ENCODE data around the gene FAM222B.
"Not testable (repeated sequence)": the region's sequence is repeated elsewhere in the genome, so short reads cannot be mapped to it uniquely, and the experiment has no call there.

The FAM222B gene

GRCh38 chr17:28744104-28744971 lies 98.3 kb downstream of the FAM222B start:
- peak; percentile 86 for DNase-seq

DNA sequence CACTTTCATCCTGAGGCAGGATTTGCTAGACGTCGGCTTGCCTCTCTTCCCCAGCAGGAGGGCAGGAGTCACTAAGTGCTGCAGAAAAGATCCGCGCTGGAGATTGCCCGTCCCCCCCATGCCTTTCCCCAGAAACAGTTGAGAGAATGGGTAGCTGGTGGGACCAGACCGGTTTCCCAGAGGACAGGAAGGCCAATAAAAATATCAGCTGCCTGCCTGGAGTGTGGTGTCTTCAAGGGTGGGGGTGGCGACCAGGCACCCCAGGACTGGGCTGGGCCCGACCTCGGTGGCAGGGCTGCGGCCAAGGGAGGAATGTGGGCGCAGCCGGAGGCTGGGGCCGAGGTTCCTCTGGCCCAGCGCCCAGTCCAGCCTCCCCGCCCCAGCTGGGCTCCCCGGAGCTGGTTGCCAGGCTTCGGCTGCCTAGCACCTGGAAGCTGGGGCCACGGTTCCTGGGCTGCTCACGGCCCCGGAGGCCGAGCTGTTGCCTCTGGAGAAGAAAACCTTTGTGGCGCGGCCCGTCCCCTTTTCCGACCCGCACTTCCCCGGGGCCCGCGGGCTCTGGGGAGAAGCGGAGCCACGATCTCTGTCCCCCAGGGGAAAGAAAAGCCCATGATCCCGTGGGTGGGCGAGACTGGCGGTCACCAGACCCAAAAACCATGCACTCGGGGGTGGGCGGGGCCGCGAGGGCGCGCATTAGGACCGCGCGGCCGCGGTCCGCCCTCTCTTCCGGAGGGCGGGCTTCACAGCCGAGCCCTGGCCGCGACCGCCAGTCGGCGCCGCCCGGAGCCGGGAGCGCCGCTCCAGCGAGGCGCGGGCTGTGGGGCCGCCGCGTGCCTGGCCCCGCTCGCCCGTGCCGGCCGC lies 99.1 kb downstream of the FAM222B start, which contains the start of gene TRAF4:
Gene TRAF4 (plus strand): TSS at position 769 of the 861 bp plus-strand sequence. CDS start 102 bp downstream, outside the sequence.
- peak; percentile 89 for DNase-seq

DNA sequence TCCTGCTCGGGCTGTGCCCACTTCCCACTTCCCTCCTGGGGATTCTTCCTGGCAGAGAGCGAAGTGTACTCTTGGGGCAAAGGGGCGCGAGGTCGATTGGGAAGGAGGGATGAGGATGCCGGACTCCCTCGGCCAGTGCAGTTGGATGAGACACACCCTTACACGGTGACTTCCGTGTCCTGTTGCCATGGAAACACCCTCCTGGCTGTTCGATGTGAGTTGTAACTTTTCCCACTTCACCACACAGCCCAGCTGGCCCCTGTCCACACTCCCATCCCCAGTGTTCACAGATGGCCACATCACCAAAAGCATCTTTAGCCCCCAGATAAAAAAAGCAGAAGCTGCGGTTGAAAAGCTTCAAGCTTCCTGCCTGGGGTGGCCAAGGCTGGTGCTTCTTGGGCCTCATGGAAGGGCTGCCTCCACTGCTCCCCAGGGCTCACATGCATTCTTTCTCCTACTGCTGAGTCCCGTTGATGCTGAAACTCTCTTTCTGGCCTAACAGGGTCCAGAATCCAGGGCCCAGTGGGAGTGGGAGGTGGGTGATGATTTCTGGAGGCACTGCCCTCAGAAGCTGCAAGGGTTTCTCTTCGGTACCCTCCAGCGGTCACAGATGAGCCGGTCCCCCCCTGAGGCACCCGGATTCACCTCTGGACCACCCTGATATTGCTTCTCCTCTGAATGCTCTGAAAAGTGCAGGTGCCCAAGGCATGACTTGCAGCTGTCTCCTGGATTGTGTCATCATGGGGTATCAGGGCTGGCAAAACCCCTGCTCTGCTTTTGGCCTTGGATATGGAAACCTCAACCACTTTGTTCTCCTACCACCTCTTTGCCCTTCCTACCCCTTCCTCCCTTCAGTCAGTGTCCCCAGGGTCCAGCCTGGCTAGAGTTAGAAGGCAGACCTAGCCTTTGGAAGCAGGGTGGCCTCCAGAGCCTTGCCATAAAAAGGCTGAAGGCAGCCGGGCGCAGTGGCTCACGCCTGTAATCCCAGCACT lies 100.9 kb downstream of the FAM222B start:
- no peak for DNase-seq

DNA sequence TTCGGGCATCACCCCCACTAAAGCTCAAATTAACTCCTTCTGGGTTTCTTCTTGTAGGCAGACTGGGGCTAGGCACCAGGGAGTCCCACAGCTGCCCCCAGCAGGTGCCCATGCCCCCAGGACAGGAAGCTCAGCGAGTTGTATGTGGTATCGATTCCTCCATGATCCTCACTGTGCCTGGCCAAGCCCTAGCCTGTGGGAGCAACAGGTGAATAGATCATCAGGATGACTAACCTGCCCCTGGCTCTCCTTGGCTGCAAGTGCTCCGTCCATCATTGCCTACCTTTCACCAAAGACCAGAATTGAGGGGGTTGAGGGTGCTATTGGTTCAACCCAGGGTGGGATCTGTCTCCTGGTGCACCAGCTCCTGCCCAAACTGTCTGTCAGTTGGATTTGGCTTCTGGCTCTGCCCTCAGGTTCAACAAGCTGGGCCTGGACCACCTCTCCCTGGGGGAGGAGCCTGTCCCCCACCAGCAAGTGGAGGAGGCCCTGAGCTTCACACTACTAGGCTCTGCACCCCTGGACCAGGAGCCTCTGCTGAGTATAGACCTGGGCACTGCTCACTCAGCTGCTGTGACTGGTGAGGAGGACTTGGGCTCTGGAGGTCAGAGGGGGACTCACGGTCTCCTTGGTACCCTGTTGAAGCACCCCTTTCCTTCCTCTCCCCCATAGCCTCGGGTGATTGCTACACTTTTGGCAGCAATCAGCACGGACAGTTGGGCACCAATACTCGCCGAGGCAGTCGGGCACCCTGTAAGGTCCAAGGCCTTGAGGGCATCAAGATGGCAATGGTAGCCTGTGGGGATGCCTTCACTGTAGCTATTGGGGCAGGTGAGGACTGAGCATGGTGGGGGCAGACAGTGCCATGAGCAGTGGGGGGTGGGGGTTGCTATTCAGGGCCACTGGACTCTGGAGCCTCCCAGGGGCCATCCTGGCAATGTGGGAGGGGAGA lies 101.9 kb downstream of the FAM222B start:
- no peak for DNase-seq

DNA sequence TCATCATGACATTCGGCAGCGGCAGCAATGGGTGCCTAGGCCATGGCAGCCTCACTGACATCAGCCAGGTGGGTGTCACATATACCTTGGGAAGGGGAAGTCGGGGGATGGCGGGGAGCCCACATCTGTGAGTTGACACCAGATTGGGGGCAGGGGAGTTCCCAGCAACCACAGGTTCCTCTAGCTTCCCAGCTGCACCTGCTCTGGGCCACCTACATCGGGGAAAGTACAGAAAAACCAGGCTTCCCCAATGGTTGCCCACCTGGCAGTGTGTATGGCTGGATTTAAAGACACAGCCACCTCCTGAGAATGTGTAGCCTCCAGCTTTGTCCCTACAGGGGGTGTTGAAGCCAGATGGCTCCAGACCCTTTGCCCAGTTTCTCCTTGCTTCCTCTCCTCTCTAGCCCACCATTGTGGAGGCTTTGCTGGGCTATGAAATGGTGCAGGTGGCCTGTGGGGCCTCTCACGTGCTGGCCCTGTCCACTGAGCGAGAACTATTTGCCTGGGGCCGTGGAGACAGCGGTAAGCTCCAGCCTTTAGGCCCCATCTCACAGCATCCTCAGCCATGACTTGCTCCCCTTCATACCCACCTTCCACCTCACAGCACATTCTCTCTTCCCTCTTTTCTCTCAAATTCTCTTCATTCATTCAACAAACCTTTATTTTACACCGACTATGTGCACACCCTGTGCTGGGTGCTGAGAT lies 103.8 kb downstream of the FAM222B start:
- DNase-seq, result no peak

GRCh38 chr17:28737770-28738679 lies 104.6 kb downstream of the FAM222B start:
- DNase-seq, result no peak

GRCh38 chr17:28737316-28737715 lies 105.3 kb downstream of the FAM222B start:
- DNase-seq, result no peak

DNA sequence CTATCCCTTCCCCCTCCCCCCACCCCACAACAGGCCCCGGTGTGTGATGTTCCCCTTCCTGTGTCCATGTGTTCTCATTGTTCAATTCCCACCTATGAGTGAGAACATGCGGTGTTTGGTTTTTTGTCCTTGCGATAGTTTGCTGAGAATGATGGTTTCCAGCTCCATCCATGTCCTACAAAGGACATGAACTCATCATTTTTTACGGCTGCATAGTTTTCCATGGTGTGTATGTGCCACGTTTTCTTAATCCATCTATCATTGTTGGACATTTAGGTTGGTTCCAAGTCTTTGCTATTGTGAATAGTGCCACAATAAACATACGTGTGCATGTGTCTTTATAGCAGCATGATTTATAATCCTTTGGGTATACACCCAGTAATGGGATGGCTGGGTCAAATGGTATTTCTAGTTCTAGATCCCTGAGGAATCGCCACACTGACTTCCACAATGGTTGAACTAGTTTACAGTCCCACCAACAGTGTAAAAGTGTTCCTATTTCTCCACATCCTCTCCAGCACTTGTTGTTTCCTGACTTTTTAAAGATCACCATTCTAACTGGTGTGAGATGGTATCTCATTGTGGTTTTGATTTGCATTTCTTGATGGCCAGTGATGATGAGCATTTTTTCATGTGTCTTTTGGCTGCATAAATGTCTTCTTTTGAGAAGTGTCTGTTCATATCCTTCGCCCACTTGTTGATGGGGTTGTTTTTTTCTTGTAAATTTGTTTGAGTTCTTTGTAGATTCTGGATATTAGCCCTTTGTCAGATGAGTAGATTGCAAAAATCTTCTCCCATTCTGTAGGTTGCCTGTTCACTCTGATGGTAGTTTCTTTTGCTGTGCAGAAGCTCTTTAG lies 106.4 kb downstream of the FAM222B start:
- DNase-seq, result not testable (repeated sequence)

DNA sequence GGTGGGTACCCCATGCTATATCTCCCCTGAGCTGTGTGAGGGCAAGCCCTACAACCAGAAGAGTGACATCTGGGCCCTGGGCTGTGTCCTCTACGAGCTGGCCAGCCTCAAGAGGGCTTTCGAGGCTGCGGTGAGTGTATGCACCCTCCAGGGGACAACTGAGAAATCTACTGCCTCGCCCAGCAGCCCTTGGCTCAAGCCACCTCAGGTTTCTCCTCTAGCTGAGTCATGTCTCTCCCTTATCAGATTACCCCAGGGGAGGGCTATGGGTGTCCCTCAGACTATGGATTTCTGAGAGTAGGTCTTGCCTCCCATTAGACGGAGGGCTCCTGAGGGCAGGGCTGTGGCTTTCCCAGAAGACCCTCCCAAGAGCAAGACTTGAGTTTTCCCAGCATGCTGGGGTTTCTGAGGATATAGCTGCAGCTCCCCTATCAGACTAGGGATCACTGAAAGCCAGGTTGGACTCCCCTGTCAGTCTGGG lies 107.3 kb downstream of the FAM222B start:
- DNase-seq, result no peak

- no peak for DNase-seq
Measured at GRCh38 chr17:28734712-28735241, 107.8 kb downstream of the FAM222B start.

- DNase-seq, result no peak
Measured at GRCh38 chr17:28733346-28733745, 109.2 kb downstream of the FAM222B start.

GRCh38 chr17:28729950-28730330 lies 112.7 kb downstream of the FAM222B start:
- DNase-seq, result no peak

- peak; percentile 98 for DNase-seq
Measured at GRCh38 chr17:28728364-28729200, 114.0 kb downstream of the FAM222B start, which contains the start of gene NEK8. TSS of gene NEK8 (plus strand) at chr17:28728788. CDS start at chr17:28728814, 26 bp downstream.

- peak; percentile 97 for DNase-seq
Measured at GRCh38 chr17:28726627-28727491, 115.7 kb downstream of the FAM222B start.

GRCh38 chr17:28726226-28726626 lies 116.4 kb downstream of the FAM222B start, which contains the start of gene TLCD1:
TSS of gene TLCD1 (minus strand) at chr17:28726233. CDS start at chr17:28726097, 136 bp downstream.
- peak; percentile 87 for DNase-seq
